GM12892 (cell line): ENCODE data around the gene FOXA3.

Experiments used
- POLR2A ChIP-seq: IDR thresholded peaks from 2 replicates; pipeline ENCODE4 v1.6.1; 2011; ENCODE audit warnings: low read depth, low read length, control low read depth
- POLR2AphosphoS5 ChIP-seq: IDR thresholded peaks from 2 replicates; pipeline ENCODE4 v1.6.1; 2011; ENCODE audit warnings: low read depth, low read length, control low read depth

GRCh38 chr19:45815481-45816216 lies 48.5 kb upstream of the FOXA3 start:
- TF ChIP-seq POLR2AphosphoS5 (no peak), POLR2A (no peak)
